Kasumi-1 (cell line): Measurements from ENCODE around the gene TOR3A.

Experiments
- DNase-seq, 2 experiments: peaks; one replicate each; lab custom pipeline; 2025; lab: John Stamatoyannopoulos, UW

Gene TOR3A

GRCh38 chr1:179077396-179077795, 4.5 kb upstream of the TOR3A start:
- DNase-seq = no peak

- peak; percentile 93 for DNase-seq
Observed at GRCh38 chr1:179079113-179079761, 2.6 kb upstream of the TOR3A start.

GRCh38 chr1:179080866-179081686, 794 bp upstream of the TOR3A start:
- peak in 1 of 2 experiments; percentile 29 for DNase-seq

- DNase-seq = peak; percentile 40 to 42
Observed at GRCh38 chr1:179082333-179082998, 596 bp downstream of the TOR3A start.

GRCh38 chr1:179082999-179083335, 1.1 kb downstream of the TOR3A start:
- DNase-seq = peak; percentile 47 to 59

GRCh38 chr1:179083533-179083932, 1.7 kb downstream of the TOR3A start:
- no peak for DNase-seq

GRCh38 chr1:179087665-179088064, 5.8 kb downstream of the TOR3A start:
- no peak for DNase-seq

GRCh38 chr1:179089827-179090482, 8.1 kb downstream of the TOR3A start:
- no peak for DNase-seq

- no peak for DNase-seq
Observed at GRCh38 chr1:179090522-179090921, 8.7 kb downstream of the TOR3A start.

GRCh38 chr1:179090923-179091322, 9.1 kb downstream of the TOR3A start:
- no peak for DNase-seq

GRCh38 chr1:179091691-179092165, 9.9 kb downstream of the TOR3A start:
- DNase-seq = no peak

GRCh38 chr1:179092896-179093461, 11.1 kb downstream of the TOR3A start:
- DNase-seq = no peak

GRCh38 chr1:179094818-179095217, 12.9 kb downstream of the TOR3A start:
- no peak for DNase-seq

- no peak for DNase-seq
Observed at GRCh38 chr1:179095377-179095776, 13.5 kb downstream of the TOR3A start.

- DNase-seq = no peak
Observed at GRCh38 chr1:179095924-179096323, 14.1 kb downstream of the TOR3A start.

GRCh38 chr1:179099891-179100290, 18.0 kb downstream of the TOR3A start:
- no peak for DNase-seq

- no peak for DNase-seq
Observed at GRCh38 chr1:179101566-179101965, 19.7 kb downstream of the TOR3A start.

- no peak for DNase-seq
Observed at GRCh38 chr1:179103999-179104398, 22.1 kb downstream of the TOR3A start.

GRCh38 chr1:179104611-179105250, 22.9 kb downstream of the TOR3A start:
- no peak for DNase-seq

- DNase-seq = peak; percentile 17 to 31
Observed at GRCh38 chr1:179105393-179105792, 23.5 kb downstream of the TOR3A start.
